Measurements from ENCODE around the gene HCRTR1. TPM values are rescaled to one million over a fixed set of nuclear protein-coding genes. Genes with fewer than 3 reads are reported as not detected.

Gene HCRTR1
- polyA plus RNA-seq, 4 donors, result 0.09 to 0.19 (median 0.17) TPM

GRCh38 chr1:31663622-31664452, 46.3 kb downstream of the HCRTR1 start:
- DNase-seq (ENCODE audit: low read depth in 4 of 4, low spot score in 3 of 4), result no peak

DNA sequence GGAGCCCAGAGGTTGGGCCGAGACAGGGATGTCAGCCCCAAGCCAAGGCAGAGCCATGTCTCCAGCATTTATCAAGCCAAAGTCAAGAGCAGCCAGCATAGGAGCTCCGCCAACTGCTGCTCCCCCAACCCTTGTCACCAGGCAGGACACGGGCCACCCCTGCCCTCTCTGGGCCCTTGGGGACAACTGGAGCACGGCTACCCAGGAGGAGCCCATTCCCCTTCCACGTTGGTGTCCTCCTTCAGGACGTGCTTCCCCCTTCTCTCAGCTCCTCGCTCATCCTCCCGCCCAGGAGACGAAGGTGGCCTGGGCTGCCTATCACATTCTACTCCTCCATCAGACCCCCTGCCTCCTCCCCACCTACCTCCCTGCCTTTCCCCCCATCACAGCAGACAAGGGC, 47.0 kb downstream of the HCRTR1 start:
- DNase-seq (ENCODE audit: low read depth in 4 of 4, low spot score in 3 of 4), result no peak

DNA sequence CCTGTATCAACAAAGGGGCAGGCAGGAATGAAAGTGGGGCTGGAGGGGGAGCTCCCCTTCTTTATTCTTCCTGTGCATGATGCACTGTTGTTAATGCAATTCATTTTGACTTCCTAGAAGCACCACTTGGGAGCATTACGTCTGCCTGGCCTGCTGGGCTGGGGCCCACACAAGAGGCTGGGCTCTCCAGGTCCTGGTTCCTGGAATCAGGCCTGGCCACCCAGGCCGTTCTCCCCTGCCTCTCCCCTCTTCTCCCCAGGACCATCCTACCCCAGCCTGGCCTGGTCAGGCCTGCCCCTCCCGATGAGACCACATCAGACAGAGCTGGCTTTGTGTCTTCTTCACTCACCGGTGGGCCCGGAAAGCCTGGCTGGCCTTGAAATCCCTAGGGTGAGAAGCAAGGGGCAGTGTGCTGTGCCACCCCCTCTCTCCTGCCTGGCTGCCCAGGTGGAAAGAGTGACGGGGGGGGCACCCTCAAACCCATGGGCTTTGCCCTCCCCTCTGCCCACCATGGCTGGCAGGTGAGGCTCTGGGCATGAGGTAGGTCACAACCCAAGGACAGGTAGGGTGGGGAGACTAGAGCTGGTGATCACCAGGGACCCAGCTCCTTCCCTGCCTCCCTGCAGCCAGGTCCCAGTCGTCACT, 47.9 kb downstream of the HCRTR1 start:
- no peak for DNase-seq (ENCODE audit: low read depth in 4 of 4, low spot score in 3 of 4)

- no peak for DNase-seq (ENCODE audit: low read depth in 4 of 4, low spot score in 3 of 4)
Measured at GRCh38 chr1:31666263-31666963, 48.9 kb downstream of the HCRTR1 start.

- no peak for DNase-seq (ENCODE audit: low read depth in 4 of 4, low spot score in 3 of 4)
Measured at GRCh38 chr1:31667065-31667785, 49.7 kb downstream of the HCRTR1 start.

DNA sequence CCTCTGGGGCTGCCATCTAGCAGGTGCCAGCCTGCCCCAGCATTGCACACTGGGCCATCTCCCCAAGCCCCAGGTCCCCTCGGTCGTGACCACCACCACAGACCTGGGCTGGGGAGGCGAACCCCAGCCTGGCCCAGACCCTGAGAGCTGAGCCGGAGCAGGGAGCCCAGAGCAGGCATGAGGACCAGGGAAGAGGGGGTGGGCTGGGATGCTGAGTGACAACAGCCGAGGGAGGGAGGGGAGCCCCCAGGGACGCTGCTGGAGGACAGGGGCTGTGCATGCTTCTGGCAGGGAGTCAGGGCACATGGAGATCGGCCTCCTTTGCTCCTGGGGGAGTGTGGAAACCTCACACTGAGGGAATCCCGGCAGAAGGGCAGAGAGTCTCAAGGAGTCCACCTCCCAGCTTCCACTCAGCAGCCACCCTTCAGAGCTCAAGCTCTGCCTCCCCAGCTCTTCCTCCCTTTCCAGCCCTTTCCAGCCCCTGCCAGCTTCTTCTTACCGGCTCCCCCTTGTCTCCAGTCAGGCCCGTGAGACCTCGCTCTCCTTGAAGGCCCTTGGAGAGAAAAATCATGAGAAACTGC, 50.9 kb downstream of the HCRTR1 start:
- DNase-seq (ENCODE audit: low read depth in 4 of 4, low spot score in 3 of 4), result no peak

- no peak for DNase-seq (ENCODE audit: low read depth in 4 of 4, low spot score in 3 of 4)
Measured at GRCh38 chr1:31669433-31669785, 51.9 kb downstream of the HCRTR1 start.

- peak in 2 of 4 donors; percentile 36 for DNase-seq (ENCODE audit: low read depth in 4 of 4, low spot score in 3 of 4)
Measured at GRCh38 chr1:31669786-31670592, 52.5 kb downstream of the HCRTR1 start.

DNA sequence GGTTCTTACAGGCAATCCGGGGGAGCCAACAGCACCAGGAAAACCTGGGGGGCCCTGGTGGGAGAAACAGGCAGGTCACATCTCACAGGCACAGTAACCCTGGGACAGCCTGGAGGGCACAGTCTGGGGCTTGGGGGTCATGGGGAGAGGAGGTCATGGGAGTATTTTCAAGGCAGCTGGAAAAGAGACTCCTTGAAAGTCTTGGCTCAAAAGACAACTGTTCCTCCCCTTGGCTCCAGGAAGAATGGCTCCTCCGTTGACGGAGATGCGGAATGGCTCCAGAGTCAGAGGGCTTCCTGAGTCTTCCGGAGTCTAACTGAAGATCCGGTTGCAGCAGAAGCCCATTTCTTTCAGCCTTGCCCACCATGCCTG, 53.1 kb downstream of the HCRTR1 start:
- DNase-seq (ENCODE audit: low read depth in 4 of 4, low spot score in 3 of 4), result no peak

GRCh38 chr1:31671147-31671546, 53.7 kb downstream of the HCRTR1 start:
- no peak for DNase-seq (ENCODE audit: low read depth in 4 of 4, low spot score in 3 of 4)

GRCh38 chr1:31671561-31672201, 54.2 kb downstream of the HCRTR1 start:
- no peak for DNase-seq (ENCODE audit: low read depth in 4 of 4, low spot score in 3 of 4)

GRCh38 chr1:31672986-31673385, 55.5 kb downstream of the HCRTR1 start:
- no peak for DNase-seq (ENCODE audit: low read depth in 4 of 4, low spot score in 3 of 4)

- DNase-seq (ENCODE audit: low read depth in 4 of 4, low spot score in 3 of 4), result no peak
Measured at GRCh38 chr1:31673433-31673832, 55.9 kb downstream of the HCRTR1 start.

- DNase-seq (ENCODE audit: low read depth in 4 of 4, low spot score in 3 of 4), result no peak
Measured at GRCh38 chr1:31674626-31675025, 57.1 kb downstream of the HCRTR1 start.

- DNase-seq (ENCODE audit: low read depth in 4 of 4, low spot score in 3 of 4), result no peak
Measured at GRCh38 chr1:31675161-31675560, 57.7 kb downstream of the HCRTR1 start.

DNA sequence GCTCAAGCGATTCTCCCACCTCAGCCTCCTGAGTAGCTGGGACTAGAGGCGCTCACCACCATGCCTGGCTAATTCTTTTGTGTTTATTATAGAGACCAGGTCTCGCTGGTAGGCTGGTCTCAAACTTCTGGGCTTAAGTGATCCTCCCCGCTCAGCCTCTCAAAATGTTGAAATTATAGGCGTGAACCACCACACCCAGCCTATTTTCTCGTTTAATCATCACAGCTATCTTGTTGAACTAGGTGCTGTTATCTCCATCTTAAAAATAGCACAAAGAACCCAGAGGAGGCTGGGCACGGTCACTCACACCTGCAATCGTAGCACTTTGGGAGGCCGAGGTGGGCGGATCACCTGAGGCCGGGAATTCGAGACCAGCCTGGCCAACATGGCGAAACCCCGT, 58.3 kb downstream of the HCRTR1 start:
- DNase-seq (ENCODE audit: low read depth in 4 of 4, low spot score in 3 of 4), result no peak
